K562 treated with DMSO at 1 percent for 48 hours (cell line): ENCODE results near the gene CTRL. TPM values are rescaled to one million over a fixed set of nuclear protein-coding genes. Genes with fewer than 3 reads are reported as not detected.

Source experiments
- total RNA-seq: library from RNA; unstranded; fragments of 300-600 nt; gene quantifications from 2 replicates; pipeline ENCODE4 v1.2.3, GENCODE V29; 2022; ENCODE audit warnings: low replicate concordance; ENCODE audit errors: extremely low read depth

The CTRL gene
- total RNA-seq: not detected in 2 replicates

GRCh38 chr16:67931712-67932461 lies at the start of gene CTRL:
TSS of gene CTRL (minus strand) at chr16:67931862. CDS start at chr16:67931852, 10 bp downstream.

GRCh38 chr16:67979955-67980678 lies 48.5 kb upstream of the CTRL start, which contains the start of gene DPEP3:
TSS of gene DPEP3 (minus strand) at chr16:67980499. CDS start at chr16:67980380, 119 bp downstream.

GRCh38 chr16:67968400-67969253 lies 37.0 kb upstream of the CTRL start, which contains the start of gene SLC12A4:
TSS of gene SLC12A4 (minus strand) at chr16:67968637. CDS start at chr16:67968553, 84 bp downstream.

GRCh38 chr16:67943619-67944504 lies 12.2 kb upstream of the CTRL start, which contains the start of gene LCAT:
TSS of gene LCAT (minus strand) at chr16:67944120. CDS start at chr16:67944101, 19 bp downstream.

GRCh38 chr16:67936124-67936879 lies 4.6 kb upstream of the CTRL start, which contains the start of gene PSMB10:
TSS of gene PSMB10 (minus strand) at chr16:67936850. CDS start at chr16:67936749, 101 bp downstream.

GRCh38 chr16:67892899-67893742 lies 38.5 kb downstream of the CTRL start, which contains the start of gene PSKH1:
TSS of gene PSKH1 (plus strand) at chr16:67893254. CDS start at chr16:67908750, 15,496 bp downstream.

GRCh38 chr16:67884684-67885083 lies 47.0 kb downstream of the CTRL start, which contains the start of gene NRN1L:
TSS of gene NRN1L (plus strand) at chr16:67884885. CDS start at chr16:67884904, 19 bp downstream.

Other genes with a start within 250 kb of the CTRL start
- gene GFOD2, start 212.5 kb downstream of the CTRL start, total RNA-seq: not detected in 2 replicates
- gene RANBP10, start 125.3 kb downstream of the CTRL start, total RNA-seq: not detected in 2 replicates
- not detected in 2 replicates for gene TSNAXIP1, start 125.0 kb downstream of the CTRL start, total RNA-seq
- gene THAP11, start 89.5 kb downstream of the CTRL start, total RNA-seq: 250 TPM in 1 of 2 replicates, not detected in the other
- not detected in 2 replicates for gene NUTF2, start 84.9 kb downstream of the CTRL start, total RNA-seq
- not detected in 2 replicates for gene CENPT, start 84.2 kb downstream of the CTRL start, total RNA-seq
- 278 TPM in 1 of 2 replicates, not detected in the other for gene EDC4, start 58.8 kb downstream of the CTRL start, total RNA-seq
- not detected in 2 replicates for gene NRN1L, start 47.0 kb downstream of the CTRL start, total RNA-seq
- not detected in 2 replicates for gene PSKH1, start 38.6 kb downstream of the CTRL start, total RNA-seq
- gene PSMB10, start 5.0 kb upstream of the CTRL start, total RNA-seq: not detected in 2 replicates
- gene LCAT, start 12.3 kb upstream of the CTRL start, total RNA-seq: not detected in 2 replicates
- gene SLC12A4, start 36.8 kb upstream of the CTRL start, total RNA-seq: not detected in 2 replicates
- gene DPEP3, start 48.6 kb upstream of the CTRL start, total RNA-seq: not detected in 2 replicates
- gene DPEP2, start 67.6 kb upstream of the CTRL start, total RNA-seq: not detected in 2 replicates
- not detected in 2 replicates for gene DPEP2NB, start 84.0 kb upstream of the CTRL start, total RNA-seq
- gene DDX28, start 91.4 kb upstream of the CTRL start, total RNA-seq: not detected in 2 replicates
- gene DUS2, start 91.4 kb upstream of the CTRL start, total RNA-seq: not detected in 2 replicates
- not detected in 2 replicates for gene NFATC3, start 153.5 kb upstream of the CTRL start, total RNA-seq